ENCODE measurements around the gene BAIAP2.

DNA sequence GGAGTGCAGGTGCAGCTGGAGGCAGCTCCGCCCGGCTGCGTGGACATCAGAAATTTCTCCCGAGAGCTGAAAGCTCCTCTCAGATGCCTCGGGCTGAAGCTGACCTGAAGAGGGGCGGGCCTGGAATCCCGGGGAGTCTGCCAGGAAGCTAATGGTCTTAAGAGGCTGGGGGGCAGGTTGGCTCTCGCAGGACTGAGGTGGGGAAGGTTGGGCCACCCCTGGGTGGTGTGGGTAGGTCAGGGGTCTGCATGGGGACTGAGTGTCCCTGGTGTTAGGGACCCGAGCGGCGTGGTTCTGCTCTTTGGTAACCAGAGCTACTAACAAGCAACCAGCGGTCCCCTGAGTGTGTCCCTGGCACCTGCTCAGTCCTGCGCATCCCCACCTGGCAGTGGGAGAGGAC, 39.8 kb upstream of the BAIAP2 start:
- TF ChIP-seq CREM (IDR thresholded peaks at IDR 0.05; ENCODE audit: low read depth) (no peak), CBX5 (IDR thresholded peaks at IDR 0.05; ENCODE audit: low read depth) (no peak), CHD2 (IDR thresholded peaks at IDR 0.05; ENCODE audit: borderline replicate concordance, low read depth, low read length) (no peak), JUND (IDR thresholded peaks at IDR 0.05; ENCODE audit: low read depth, low read length) (no peak), EZH2 (IDR thresholded peaks at IDR 0.05; ENCODE audit: borderline replicate concordance, control insufficient read depth, low read depth, low read length) (no peak)
- TF ChIP-seq, protein P1, sequence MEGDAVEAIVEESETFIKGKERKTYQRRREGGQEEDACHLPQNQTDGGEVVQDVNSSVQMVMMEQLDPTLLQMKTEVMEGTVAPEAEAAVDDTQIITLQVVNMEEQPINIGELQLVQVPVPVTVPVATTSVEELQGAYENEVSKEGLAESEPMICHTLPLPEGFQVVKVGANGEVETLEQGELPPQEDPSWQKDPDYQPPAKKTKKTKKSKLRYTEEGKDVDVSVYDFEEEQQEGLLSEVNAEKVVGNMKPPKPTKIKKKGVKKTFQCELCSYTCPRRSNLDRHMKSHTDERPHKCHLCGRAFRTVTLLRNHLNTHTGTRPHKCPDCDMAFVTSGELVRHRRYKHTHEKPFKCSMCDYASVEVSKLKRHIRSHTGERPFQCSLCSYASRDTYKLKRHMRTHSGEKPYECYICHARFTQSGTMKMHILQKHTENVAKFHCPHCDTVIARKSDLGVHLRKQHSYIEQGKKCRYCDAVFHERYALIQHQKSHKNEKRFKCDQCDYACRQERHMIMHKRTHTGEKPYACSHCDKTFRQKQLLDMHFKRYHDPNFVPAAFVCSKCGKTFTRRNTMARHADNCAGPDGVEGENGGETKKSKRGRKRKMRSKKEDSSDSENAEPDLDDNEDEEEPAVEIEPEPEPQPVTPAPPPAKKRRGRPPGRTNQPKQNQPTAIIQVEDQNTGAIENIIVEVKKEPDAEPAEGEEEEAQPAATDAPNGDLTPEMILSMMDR (IDR thresholded peaks at IDR 0.05 in 2 of 3, conservative IDR thresholded peaks at IDR 0.05 in 1 of 3; ENCODE audit: control insufficient read depth in 2 of 3, extremely low read depth in 1 of 3, insufficient read depth in 1 of 3, low read depth in 3 of 3, low read length in 3 of 3): no peak
- TF ChIP-seq, protein P2, sequence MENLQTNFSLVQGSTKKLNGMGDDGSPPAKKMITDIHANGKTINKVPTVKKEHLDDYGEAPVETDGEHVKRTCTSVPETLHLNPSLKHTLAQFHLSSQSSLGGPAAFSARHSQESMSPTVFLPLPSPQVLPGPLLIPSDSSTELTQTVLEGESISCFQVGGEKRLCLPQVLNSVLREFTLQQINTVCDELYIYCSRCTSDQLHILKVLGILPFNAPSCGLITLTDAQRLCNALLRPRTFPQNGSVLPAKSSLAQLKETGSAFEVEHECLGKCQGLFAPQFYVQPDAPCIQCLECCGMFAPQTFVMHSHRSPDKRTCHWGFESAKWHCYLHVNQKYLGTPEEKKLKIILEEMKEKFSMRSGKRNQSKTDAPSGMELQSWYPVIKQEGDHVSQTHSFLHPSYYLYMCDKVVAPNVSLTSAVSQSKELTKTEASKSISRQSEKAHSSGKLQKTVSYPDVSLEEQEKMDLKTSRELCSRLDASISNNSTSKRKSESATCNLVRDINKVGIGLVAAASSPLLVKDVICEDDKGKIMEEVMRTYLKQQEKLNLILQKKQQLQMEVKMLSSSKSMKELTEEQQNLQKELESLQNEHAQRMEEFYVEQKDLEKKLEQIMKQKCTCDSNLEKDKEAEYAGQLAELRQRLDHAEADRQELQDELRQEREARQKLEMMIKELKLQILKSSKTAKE (IDR thresholded peaks at IDR 0.05; ENCODE audit: low read depth, poor library complexity, severe bottlenecking): no peak
